Measurements from ENCODE around the gene KLF15. TPM values are rescaled to one million over a fixed set of nuclear protein-coding genes. Genes with fewer than 3 reads are reported as not detected.

KLF15 gene
- total and polyA plus RNA-seq, 2 donors (not counting 1 experiment from before 2014, with no cell fraction given), result 0.10 to 2.2 TPM

- Histone ChIP-seq H3K4me3 (ENCODE audit: control extremely low read depth in 1 of 5, extremely low read depth in 1 of 5, insufficient read depth in 1 of 5, low read depth in 2 of 5, low read length in 4 of 5) (no peak overlapping the region), H3K4me2 (replicated peaks; ENCODE audit: low read depth, low read length, poor library complexity, severe bottlenecking) (no peak overlapping the region), H4K20me1 (ENCODE audit: control insufficient read depth, insufficient read depth, low read length, poor library complexity, severe bottlenecking) (no peaks in the 10 kb centered on the region), H3K4me1 (ENCODE audit: control insufficient read depth in 2 of 2, insufficient read depth in 2 of 2, low read length in 2 of 2) (peaks cover 20 to 21% of the 10 kb centered on the region in 2 donors), H3K36me3 (replicated peaks in 1 of 2; ENCODE audit: control extremely low read depth in 1 of 2, control insufficient read depth in 1 of 2, extremely low read depth in 1 of 2, insufficient read depth in 2 of 2, low read length in 1 of 2) (no peaks in the 10 kb centered on the region), H2AFZ (ENCODE audit: insufficient read depth, low read depth, low read length, poor library complexity, severe bottlenecking) (no peak overlapping the region), H3K27me3 (replicated peaks in 1 of 4; ENCODE audit: control extremely low read depth in 1 of 4, control insufficient read depth in 3 of 4, insufficient read depth in 4 of 4, low read length in 3 of 4) (peaks cover 0 to 40% (median 20%) of the 10 kb centered on the region in 4 experiments), H3K79me2 (ENCODE audit: control insufficient read depth, insufficient read depth, low read length) (no peaks in the 10 kb centered on the region), H3K9me3 (ENCODE audit: control extremely low read depth in 1 of 3, control insufficient read depth in 2 of 3, insufficient read depth in 1 of 3, low read length in 2 of 3) (peaks cover 0 to 10% (median 0%) of the 10 kb centered on the region in 3 donors), H3K9ac (ENCODE audit: low read length) (no peak overlapping the region), H3K27ac (ENCODE audit: low read length in 2 of 2) (no peak overlapping the region)
- no peak for DNase-seq
- H3K27me3 Mint-ChIP-seq, result peaks cover 32% of the 10 kb centered on the region
- H3K27ac Mint-ChIP-seq, result no peak overlapping the region
- no peaks in the 10 kb centered on the region for H3K9me3 Mint-ChIP-seq (ENCODE audit: insufficient read depth)
- H3K4me1 Mint-ChIP-seq, result peaks cover 16% of the 10 kb centered on the region
- POLR2A ChIA-PET, result no interaction called here
- intact Hi-C loops (cut with micrococcal nuclease), result loop anchor here (5.0 kb wide), 3 partner anchors 628 to 1698 kb away; partner anchors contain the start of genes PLXNA1 and SEC61A1
- 90% methylated on average over 6 of the region's 7 CpGs for WGBS (ENCODE audit: insufficient coverage)
- TF ChIP-seq CTCF (IDR thresholded peaks at IDR 0.05) (no peak), EZH2 (IDR thresholded peaks at IDR 0.05; ENCODE audit: borderline replicate concordance, insufficient read depth, low read depth, low read length, poor library complexity, severe bottlenecking) (no peak)
- CTCF ChIA-PET, result no interaction called here
- no peak for ATAC-seq (ENCODE audit: low read depth)
- H3K4me3 Mint-ChIP-seq, result no peak overlapping the region
Measured at GRCh38 chr3:126354776-126355175, 2.4 kb downstream of the KLF15 start.

- Histone ChIP-seq H4K20me1 (ENCODE audit: control insufficient read depth, insufficient read depth, low read length, poor library complexity, severe bottlenecking) (no peaks in the 10 kb centered on the region), H3K9me3 (ENCODE audit: control extremely low read depth in 1 of 3, control insufficient read depth in 2 of 3, insufficient read depth in 1 of 3, low read length in 2 of 3) (peaks cover 0 to 10% (median 0%) of the 10 kb centered on the region in 3 donors), H3K4me2 (replicated peaks; ENCODE audit: low read depth, low read length, poor library complexity, severe bottlenecking) (no peak overlapping the region), H3K79me2 (ENCODE audit: control insufficient read depth, insufficient read depth, low read length) (no peaks in the 10 kb centered on the region), H3K27ac (ENCODE audit: low read length in 2 of 2) (no peak overlapping the region), H3K27me3 (replicated peaks in 1 of 4; ENCODE audit: control extremely low read depth in 1 of 4, control insufficient read depth in 3 of 4, insufficient read depth in 4 of 4, low read length in 3 of 4) (peaks cover 0 to 37% (median 17%) of the 10 kb centered on the region in 4 experiments), H3K9ac (ENCODE audit: low read length) (no peak overlapping the region), H2AFZ (ENCODE audit: insufficient read depth, low read depth, low read length, poor library complexity, severe bottlenecking) (no peak overlapping the region), H3K4me1 (ENCODE audit: control insufficient read depth in 2 of 2, insufficient read depth in 2 of 2, low read length in 2 of 2) (peaks cover 20 to 21% of the 10 kb centered on the region in 2 donors), H3K4me3 (ENCODE audit: control extremely low read depth in 1 of 5, extremely low read depth in 1 of 5, insufficient read depth in 1 of 5, low read depth in 2 of 5, low read length in 4 of 5) (no peak overlapping the region), H3K36me3 (replicated peaks in 1 of 2; ENCODE audit: control extremely low read depth in 1 of 2, control insufficient read depth in 1 of 2, extremely low read depth in 1 of 2, insufficient read depth in 2 of 2, low read length in 1 of 2) (no peaks in the 10 kb centered on the region)
- DNase-seq (no peak), ATAC-seq (ENCODE audit: low read depth) (no peak)
- intact Hi-C loops (cut with micrococcal nuclease), result no loop called here
- Mint-ChIP-seq H3K4me3 (no peak overlapping the region), H3K27me3 (peaks cover 24% of the 10 kb centered on the region), H3K4me1 (peaks cover 16% of the 10 kb centered on the region), H3K27ac (no peak overlapping the region), H3K9me3 (ENCODE audit: insufficient read depth) (no peaks in the 10 kb centered on the region)
- 96% methylated on average over 6 of the region's 8 CpGs for WGBS (ENCODE audit: insufficient coverage)
- TF ChIP-seq EZH2 (IDR thresholded peaks at IDR 0.05; ENCODE audit: borderline replicate concordance, insufficient read depth, low read depth, low read length, poor library complexity, severe bottlenecking) (no peak), CTCF (IDR thresholded peaks at IDR 0.05) (no peak)
- POLR2A ChIA-PET, result no interaction called here
- CTCF ChIA-PET, result no interaction called here
Measured at GRCh38 chr3:126353694-126354321, 3.4 kb downstream of the KLF15 start.

Measured in B cell (primary cell).